Panc1 (cell line): ENCODE results near the gene SLX1A. TPM values are rescaled to one million over a fixed set of nuclear protein-coding genes. Genes with fewer than 3 reads are reported as not detected.
"Not testable (repeated sequence)": the region's sequence is repeated elsewhere in the genome, so short reads cannot be mapped to it uniquely, and the experiment has no call there.

Experiments used
- ATAC-seq: fragments of 200-7000 bp; cut with Tn5 transposase; 2 replicates; pipeline ENCODE4 v1.9.1; 2020; ENCODE audit warnings: mild to moderate bottlenecking, moderate library complexity
- BruUV-seq: library from RNA; stranded (reverse); fragments of 400-500 nt; replicated peaks from 2 replicates; lab custom pipeline; 2021; lab: Mats Ljungman, UMichigan
- CTCF ChIA-PET: fragments of 300-600 bp; sonication (Branson Sonifier 250); formaldehyde crosslinking; loops from one replicate; lab custom pipeline; 2022; ENCODE audit warnings: antibody characterized with exemption; lab: Charles Lee
- POLR2A ChIA-PET: fragments of 300-600 bp; sonication (Branson Sonifier 250); formaldehyde crosslinking; loops from one replicate; lab custom pipeline; 2022; ENCODE audit warnings: antibody characterized with exemption; lab: Charles Lee
- DNase-seq: peaks from one replicate; pipeline ENCODE4 v3.0.0-alpha.2; 2010; ENCODE audit warnings: low read depth, low spot score
- H3K27ac ChIP-seq: 2 replicates; pipeline ENCODE4 v1.5.1; 2011; ENCODE audit warnings: mild to moderate bottlenecking, low read length, inconsistent platforms
- H3K27me3 ChIP-seq: fragments of 200-500 bp; sonication (Bioruptor generic); 2 replicates; pipeline ENCODE4 v1.6.0; 2014; ENCODE audit warnings: low read length, inconsistent platforms; ENCODE audit not compliant: control insufficient read depth, insufficient read depth
- H3K36me3 ChIP-seq: fragments of 200-500 bp; sonication (Bioruptor generic); 2 replicates; pipeline ENCODE4 v1.5.1; 2014; ENCODE audit warnings: inconsistent platforms, mild to moderate bottlenecking, low read length, moderate library complexity; ENCODE audit not compliant: control insufficient read depth, insufficient read depth
- H3K4me1 ChIP-seq: 2 replicates; pipeline ENCODE4 v1.5.1; 2011; ENCODE audit warnings: inconsistent platforms, mild to moderate bottlenecking, low read length, moderate library complexity; ENCODE audit not compliant: control insufficient read depth, insufficient read depth
- H3K4me3 ChIP-seq, 2 experiments: 2 replicates each; pipeline ENCODE4 v1.5.1; 2011 to 2012; ENCODE audit warnings: low read depth in 2 of 2, low read length in 2 of 2, mild to moderate bottlenecking in 2 of 2, inconsistent platforms in 1 of 2, moderate library complexity in 1 of 2
- H3K9me3 ChIP-seq: fragments of 200-500 bp; sonication (Bioruptor generic); 2 replicates; pipeline ENCODE4 v1.5.1; 2014; ENCODE audit warnings: low read depth, mild to moderate bottlenecking, inconsistent platforms, low read length, moderate library complexity; ENCODE audit not compliant: control insufficient read depth, insufficient read depth
- CTCF ChIP-seq: fragments of 450-650 bp; IDR thresholded peaks from 2 replicates; pipeline ENCODE4 v1.5.1; 2017; ENCODE audit warnings: mild to moderate bottlenecking
- POLR2AphosphoS5 ChIP-seq: IDR thresholded peaks from 2 replicates; pipeline ENCODE4 v1.6.1; 2012; ENCODE audit warnings: mild to moderate bottlenecking, low read depth, low read length, moderate library complexity
- REST ChIP-seq, 2 experiments: IDR thresholded peaks; 2 replicates each; pipeline ENCODE4 v1.6.1; 2011 to 2012; ENCODE audit warnings: low read depth in 2 of 2, control low read depth in 1 of 2, low read length in 1 of 2, mild to moderate bottlenecking in 1 of 2, moderate library complexity in 1 of 2; ENCODE audit not compliant: insufficient read depth in 1 of 2
- SIN3A ChIP-seq: IDR thresholded peaks from 2 replicates; pipeline ENCODE4 v1.6.1; 2012; ENCODE audit warnings: low read depth, mild to moderate bottlenecking, low read length, moderate library complexity, borderline replicate concordance; ENCODE audit not compliant: insufficient read depth
- TCF7L2 ChIP-seq: IDR thresholded peaks from 2 replicates; pipeline ENCODE4 v1.6.1; 2011; ENCODE audit warnings: mild to moderate bottlenecking, low read depth, low read length, inconsistent platforms
- in situ Hi-C: cut with HindIII; loops from 2 replicates; pipeline ENCODE4 v1.10.0; 2016; ENCODE audit warnings: low sequenced_read_pairs, low pct_unique_long_range_greater_than_20kb
- intact Hi-C: fragments of 100-400 bp; cut with micrococcal nuclease; formaldehyde crosslinking; loops from one replicate; pipeline ENCODE4 v1.10.0; 2022; ENCODE audit not compliant: unreplicated experiment
- total RNA-seq: library from RNA; stranded (reverse); gene quantifications from one replicate; pipeline ENCODE4 v1.2.1, GENCODE V29; 2021; ENCODE audit not compliant: unreplicated experiment

The SLX1A gene
- total RNA-seq, 1 experiment from 2014 or later, result 18.5 TPM

- no peak overlapping the region for H3K4me3 ChIP-seq
- no peaks in the 10 kb centered on the region for H3K36me3 ChIP-seq
- H3K4me1 ChIP-seq, result no peaks in the 10 kb centered on the region
- POLR2A ChIA-PET, result no interaction called here
- BruUV-seq, result no TSS peak
- H3K27me3 ChIP-seq, result no peaks in the 10 kb centered on the region
- no peaks in the 10 kb centered on the region for H3K9me3 ChIP-seq
- in situ Hi-C loops, result no loop called here
- CTCF ChIA-PET, result interaction anchor here (0.6 kb wide), 1 partner anchor 132 kb away, joined by 10 read pairs; no protein-coding TSS in a partner anchor
- no peak for TF ChIP-seq SIN3A
- TF ChIP-seq REST (IDR thresholded peaks at IDR 0.05; ENCODE audit: insufficient read depth in 1 of 2, low read depth in 2 of 2, low read length in 1 of 2), result no peak
- no peak for TF ChIP-seq CTCF
- TF ChIP-seq TCF7L2, result no peak
- TF ChIP-seq POLR2AphosphoS5, result no peak
- ATAC-seq (no peak), DNase-seq (no peak)
- intact Hi-C loops, result no loop called here
- H3K27ac ChIP-seq, result no peak overlapping the region
Measured at GRCh38 chr16:30173054-30173453, 20.6 kb upstream of the SLX1A start.

GRCh38 chr16:30176876-30177275 is 16.8 kb upstream of the SLX1A start:
- H3K4me3 ChIP-seq, H3K27ac ChIP-seq, H3K36me3 ChIP-seq, BruUV-seq, in situ Hi-C loops, POLR2A ChIA-PET, ATAC-seq, intact Hi-C loops, H3K9me3 ChIP-seq, DNase-seq, H3K27me3 ChIP-seq, H3K4me1 ChIP-seq: not testable (repeated sequence)
- CTCF ChIA-PET, result interaction anchor here (0.6 kb wide), 1 partner anchor 635 kb away, joined by 5 read pairs; no protein-coding TSS in a partner anchor

DNA sequence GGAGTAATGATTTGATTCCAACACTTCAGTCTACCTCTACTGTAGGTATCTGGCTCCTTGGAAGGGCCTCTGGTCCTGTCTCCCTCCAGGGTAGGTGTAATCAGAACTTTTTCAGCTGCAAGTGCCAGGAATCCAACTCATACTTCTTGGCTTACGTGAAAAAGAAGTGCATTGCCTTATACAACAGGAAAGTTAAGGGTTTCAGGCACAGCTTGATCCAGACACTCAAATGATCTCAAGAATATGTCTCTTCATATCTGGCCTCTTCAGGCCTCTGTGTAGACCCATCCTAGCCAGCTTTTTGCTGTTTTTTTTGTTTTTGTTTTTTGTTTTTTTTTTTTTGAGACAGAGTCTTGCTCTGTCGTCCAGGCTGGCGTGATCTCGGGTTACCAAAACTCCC is 14.5 kb upstream of the SLX1A start:
- intact Hi-C loops (no loop called here), in situ Hi-C loops (no loop called here)
- Histone ChIP-seq H3K4me1 (no peaks in the 10 kb centered on the region), H3K36me3 (no peaks in the 10 kb centered on the region), H3K9me3 (no peaks in the 10 kb centered on the region), H3K4me3 (no peak overlapping the region), H3K27ac (no peak overlapping the region), H3K27me3 (no peaks in the 10 kb centered on the region)
- CTCF ChIA-PET, result interaction anchor here (0.7 kb wide), 1 partner anchor 86 kb away, joined by 3 read pairs; no protein-coding TSS in a partner anchor
- DNase-seq (no peak), ATAC-seq (no peak)
- TF ChIP-seq SIN3A (no peak), TCF7L2 (no peak), REST (IDR thresholded peaks at IDR 0.05; ENCODE audit: insufficient read depth in 1 of 2, low read depth in 2 of 2, low read length in 1 of 2) (no peak), CTCF (no peak)
- no TSS peak for BruUV-seq
- POLR2A ChIA-PET, result no interaction called here
